ENCODE measurements around the gene ANKRD65. TPM values are rescaled to one million over a fixed set of nuclear protein-coding genes. Genes with fewer than 3 reads are reported as not detected.

The ANKRD65 gene
- total RNA-seq, 1 experiment from 2014 or later = 1.4 TPM

- TF ChIP-seq CTCF (IDR thresholded peaks at IDR 0.05; ENCODE audit: unreplicated experiment) = no peak
- POLR2A ChIA-PET = interaction anchor here (1.4 to 1.8 kb wide), 2 partner anchors 22 to 127 kb away, joined by 3 to 5 read pairs; partner anchors contain the start of gene CCNL2
- Mint-ChIP-seq H3K4me1 (ENCODE audit: insufficient read depth, unreplicated experiment) (peaks cover 9% of the 10 kb centered on the region), H3K27ac (ENCODE audit: low read depth, unreplicated experiment) (no peak overlapping the region), H3K27me3 (ENCODE audit: insufficient read depth, unreplicated experiment) (no peaks in the 10 kb centered on the region), H3K9me3 (ENCODE audit: unreplicated experiment) (no peaks in the 10 kb centered on the region), H3K36me3 (ENCODE audit: insufficient read depth, unreplicated experiment) (peaks cover 17% of the 10 kb centered on the region), H3K4me3 (ENCODE audit: unreplicated experiment) (no peak overlapping the region)
- BruUV-seq (replicated peaks) = no TSS peak
- no peak for DNase-seq (ENCODE audit: unreplicated experiment)
- intact Hi-C loops (cut with micrococcal nuclease) = loop anchor here (10.0 kb wide), 1 partner anchor 127 kb away; no protein-coding TSS in a partner anchor
- CTCF ChIA-PET = interaction anchor here (0.6 to 1.5 kb wide), 5 partner anchors 9 to 418 kb away, joined by 3 to 5 read pairs (median 4); no protein-coding TSS in a partner anchor
These were observed 43.4 kb downstream of the ANKRD65 start for GRCh38 chr1:1377540-1378205.

DNA sequence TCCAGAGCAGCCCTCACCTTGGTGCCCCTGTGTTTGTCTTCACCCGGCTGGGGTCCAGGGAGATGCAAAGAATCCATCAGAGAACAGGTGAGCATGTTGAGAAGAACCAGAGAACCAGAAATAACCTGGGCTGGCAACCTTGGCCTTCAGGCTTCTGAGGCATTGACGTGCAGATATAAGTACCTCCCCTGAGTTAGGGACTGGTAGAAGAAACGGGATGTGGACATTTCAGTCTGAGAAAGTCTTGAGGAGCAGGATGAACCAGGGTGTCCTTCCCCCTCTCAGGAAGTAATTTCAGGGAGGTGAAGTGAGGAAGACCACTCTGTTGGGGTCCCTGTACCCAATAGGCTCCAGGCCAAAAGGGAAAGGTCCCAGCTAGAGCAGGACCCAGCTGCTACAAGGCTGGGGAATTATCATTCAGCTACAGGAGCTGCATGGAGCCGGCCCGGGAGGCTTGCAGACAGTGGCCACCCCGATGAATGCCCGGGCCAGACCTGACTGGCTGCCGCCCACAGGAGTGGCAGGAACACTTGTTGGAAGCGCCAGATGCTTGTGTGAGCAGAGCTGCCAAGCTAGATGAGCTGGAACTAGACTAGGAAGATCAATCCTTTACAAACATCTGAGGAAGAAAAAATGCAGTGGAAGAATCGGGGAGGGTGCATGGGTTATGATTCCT lies 44.4 kb downstream of the ANKRD65 start:
- H3K9me3 Mint-ChIP-seq (ENCODE audit: unreplicated experiment) = no peaks in the 10 kb centered on the region
- ChIA-PET POLR2A (interaction anchor here (1.4 to 2.5 kb wide), 5 partner anchors 14 to 128 kb away, joined by 3 to 47 read pairs (median 21); partner anchors contain the start of genes CCNL2, DVL1 and MRPL20), CTCF (interaction anchor here (0.8 to 1.5 kb wide), 3 partner anchors 22 to 128 kb away, joined by 3 to 5 read pairs (median 3); partner anchors contain the start of gene CCNL2)
- intact Hi-C loops (cut with micrococcal nuclease) = loop anchor here (10.0 kb wide), 1 partner anchor 128 kb away; no protein-coding TSS in a partner anchor
- TF ChIP-seq CTCF (IDR thresholded peaks at IDR 0.05; ENCODE audit: unreplicated experiment) = no peak
- peak overlapping the region; percentile 87 for H3K4me3 Mint-ChIP-seq (ENCODE audit: unreplicated experiment)
- peak overlapping the region; percentile 94 for H3K27ac Mint-ChIP-seq (ENCODE audit: low read depth, unreplicated experiment)
- H3K4me1 Mint-ChIP-seq (ENCODE audit: insufficient read depth, unreplicated experiment) = peaks cover 9% of the 10 kb centered on the region
- H3K27me3 Mint-ChIP-seq (ENCODE audit: insufficient read depth, unreplicated experiment) = no peaks in the 10 kb centered on the region
- DNase-seq (ENCODE audit: unreplicated experiment) = no peak
- H3K36me3 Mint-ChIP-seq (ENCODE audit: insufficient read depth, unreplicated experiment) = peaks cover 17% of the 10 kb centered on the region
- no TSS peak for BruUV-seq (replicated peaks)

DNA sequence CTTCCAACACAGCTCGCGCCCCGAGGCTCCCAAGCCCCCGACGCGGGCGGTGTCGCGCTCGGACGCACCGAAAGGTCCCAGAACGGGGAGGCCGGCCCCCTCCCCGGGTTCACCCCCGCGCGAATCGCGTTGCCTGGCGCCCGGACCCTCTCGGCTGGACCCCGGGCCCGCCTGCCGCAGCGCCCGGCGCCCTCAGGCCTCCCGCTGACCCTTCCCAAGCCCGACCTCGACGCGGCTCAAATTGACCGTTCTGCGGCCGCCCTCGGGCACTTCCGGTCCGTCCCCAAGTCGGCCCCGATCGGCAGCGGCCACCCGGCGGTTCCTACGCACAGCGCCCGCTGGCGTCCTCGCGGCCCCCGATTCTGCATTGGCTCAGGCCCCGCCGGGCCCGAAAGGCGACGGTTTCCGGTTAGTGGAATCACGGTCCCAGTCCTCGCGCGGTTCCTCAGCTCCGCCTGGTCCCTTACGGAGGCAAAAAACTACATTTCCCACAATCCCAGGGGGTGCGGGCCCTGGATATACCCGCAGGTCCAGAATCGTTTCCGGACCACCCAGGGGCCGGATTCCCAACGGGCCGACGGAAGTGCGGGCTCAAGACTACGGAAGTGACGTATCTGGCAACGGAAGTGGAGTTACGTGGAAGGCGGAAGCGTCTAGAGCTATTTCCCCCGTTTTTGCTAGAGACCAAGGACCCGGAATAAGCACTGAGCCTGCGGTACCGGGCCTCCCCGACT lies 46.0 kb downstream of the ANKRD65 start, which contains the start of gene AURKAIP1:
TSS of gene AURKAIP1 (minus strand) at position 279 of the 734 bp plus-strand sequence. CDS start 451 bp downstream, outside the sequence.
- CTCF ChIA-PET = interaction anchor here (0.6 to 1.3 kb wide), 7 partner anchors 10 to 351 kb away, joined by 3 to 7 read pairs (median 3); no protein-coding TSS in a partner anchor
- H3K27ac Mint-ChIP-seq (ENCODE audit: low read depth, unreplicated experiment) = peak within 1 kb of the TSS; percentile 94
- no peak for TF ChIP-seq CTCF (IDR thresholded peaks at IDR 0.05; ENCODE audit: unreplicated experiment)
- peaks cover 9% of the 10 kb centered on the region for H3K4me1 Mint-ChIP-seq (ENCODE audit: insufficient read depth, unreplicated experiment)
- peaks cover 25% of the 10 kb centered on the region for H3K36me3 Mint-ChIP-seq (ENCODE audit: insufficient read depth, unreplicated experiment)
- intact Hi-C loops (cut with micrococcal nuclease) = loop anchor here (2.0 to 10.0 kb wide), 2 partner anchors 24 to 130 kb away; partner anchors contain the start of gene CCNL2
- no peaks in the 10 kb centered on the region for H3K27me3 Mint-ChIP-seq (ENCODE audit: insufficient read depth, unreplicated experiment)
- POLR2A ChIA-PET = interaction anchor here (0.5 to 2.7 kb wide), 29 partner anchors 9 to 240 kb away, joined by 3 to 62 read pairs (median 5); partner anchors contain the start of genes ATAD3A, CCNL2, DVL1 and MIB2
- H3K4me3 Mint-ChIP-seq (ENCODE audit: unreplicated experiment) = peak within 1 kb of the TSS; percentile 87
- no TSS peak for BruUV-seq (replicated peaks)
- no peaks in the 10 kb centered on the region for H3K9me3 Mint-ChIP-seq (ENCODE audit: unreplicated experiment)
- DNase-seq (ENCODE audit: unreplicated experiment) = peak; percentile 99
